ENCODE data around the gene ASPSCR1. TPM values are rescaled to one million over a fixed set of nuclear protein-coding genes. Genes with fewer than 3 reads are reported as not detected.

Gene ASPSCR1
- total and polyA plus RNA-seq, 2 of the 13 experiments (the other 11 are each of a cell fraction or from before 2014, with no cell fraction given): 274 to 314 TPM

DNA sequence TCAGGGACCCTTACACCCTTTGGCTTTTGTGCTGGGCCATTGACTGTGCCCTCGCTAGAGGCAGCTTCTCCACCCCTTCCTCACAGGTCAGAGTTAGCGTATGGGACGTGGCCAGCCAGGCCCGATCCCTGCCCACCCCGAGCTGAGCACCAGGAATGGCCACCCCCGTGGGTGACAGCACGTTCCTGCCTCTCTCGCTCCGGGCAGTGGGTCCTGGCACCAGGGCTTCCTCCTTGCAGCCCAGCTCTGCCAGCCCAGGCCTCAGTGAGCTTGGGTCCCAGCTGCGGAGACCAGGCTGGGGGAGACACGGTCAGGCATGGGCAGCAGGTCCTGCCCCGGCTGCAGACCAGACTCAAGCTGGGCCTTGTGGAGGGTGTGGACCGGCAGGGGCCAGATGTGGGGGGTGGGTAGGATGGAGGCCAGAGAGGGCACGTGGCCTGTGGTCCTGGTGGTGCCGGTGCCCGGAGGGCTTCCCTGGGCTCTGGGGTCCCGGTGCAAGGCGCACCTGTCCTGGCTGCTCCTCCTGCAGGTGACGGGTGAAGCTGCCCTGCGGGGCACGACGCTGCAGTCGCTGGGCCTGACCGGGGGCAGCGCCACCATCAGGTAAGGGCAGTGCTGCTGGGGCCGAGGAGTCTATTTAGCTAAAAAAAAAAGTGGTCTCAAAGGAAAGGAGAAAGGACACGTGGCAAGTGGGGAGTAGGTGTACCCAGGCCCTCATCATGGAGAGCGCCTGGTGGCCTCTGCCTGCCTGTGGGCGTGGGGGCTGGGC is 18.2 kb downstream of the ASPSCR1 start (continued):
- TF ChIP-seq RXRA (CRISPR knock-in tag; IDR thresholded peaks at IDR 0.05): peak; percentile 78
- TF ChIP-seq IRF1 (CRISPR knock-in tag; IDR thresholded peaks at IDR 0.05; ENCODE audit: low read depth): 0 out of 2 replicates have a peak, but pooled peaks have one; percentile 16
- peak; percentile 78 for TF ChIP-seq FOXC1 (CRISPR knock-in tag; IDR thresholded peaks at IDR 0.05; ENCODE audit: borderline replicate concordance)
- peak; percentile 29 for TF ChIP-seq IKZF4 (CRISPR knock-in tag; IDR thresholded peaks at IDR 0.05; ENCODE audit: borderline replicate concordance, low read depth, not compliant biosample characterization)
- TF ChIP-seq, protein P1, sequence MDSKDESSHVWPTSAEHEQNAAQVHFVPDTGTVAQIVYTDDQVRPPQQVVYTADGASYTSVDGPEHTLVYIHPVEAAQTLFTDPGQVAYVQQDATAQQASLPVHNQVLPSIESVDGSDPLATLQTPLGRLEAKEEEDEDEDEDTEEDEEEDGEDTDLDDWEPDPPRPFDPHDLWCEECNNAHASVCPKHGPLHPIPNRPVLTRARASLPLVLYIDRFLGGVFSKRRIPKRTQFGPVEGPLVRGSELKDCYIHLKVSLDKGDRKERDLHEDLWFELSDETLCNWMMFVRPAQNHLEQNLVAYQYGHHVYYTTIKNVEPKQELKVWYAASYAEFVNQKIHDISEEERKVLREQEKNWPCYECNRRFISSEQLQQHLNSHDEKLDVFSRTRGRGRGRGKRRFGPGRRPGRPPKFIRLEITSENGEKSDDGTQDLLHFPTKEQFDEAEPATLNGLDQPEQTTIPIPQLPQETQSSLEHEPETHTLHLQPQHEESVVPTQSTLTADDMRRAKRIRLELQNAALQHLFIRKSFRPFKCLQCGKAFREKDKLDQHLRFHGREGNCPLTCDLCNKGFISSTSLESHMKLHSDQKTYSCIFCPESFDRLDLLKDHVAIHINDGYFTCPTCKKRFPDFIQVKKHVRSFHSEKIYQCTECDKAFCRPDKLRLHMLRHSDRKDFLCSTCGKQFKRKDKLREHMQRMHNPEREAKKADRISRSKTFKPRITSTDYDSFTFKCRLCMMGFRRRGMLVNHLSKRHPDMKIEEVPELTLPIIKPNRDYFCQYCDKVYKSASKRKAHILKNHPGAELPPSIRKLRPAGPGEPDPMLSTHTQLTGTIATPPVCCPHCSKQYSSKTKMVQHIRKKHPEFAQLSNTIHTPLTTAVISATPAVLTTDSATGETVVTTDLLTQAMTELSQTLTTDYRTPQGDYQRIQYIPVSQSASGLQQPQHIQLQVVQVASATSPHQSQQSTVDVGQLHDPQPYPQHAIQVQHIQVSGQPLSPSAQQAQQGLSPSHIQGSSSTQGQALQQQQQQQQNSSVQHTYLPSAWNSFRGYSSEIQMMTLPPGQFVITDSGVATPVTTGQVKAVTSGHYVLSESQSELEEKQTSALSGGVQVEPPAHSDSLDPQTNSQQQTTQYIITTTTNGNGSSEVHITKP (CRISPR knock-in tag; IDR thresholded peaks at IDR 0.05; ENCODE audit: low read depth): 0 out of 2 replicates have a peak, but pooled peaks have one; percentile 2
- peak; percentile 53; the same call in 1 of the 2 replicates for TF ChIP-seq IRF2 (CRISPR knock-in tag; IDR thresholded peaks at IDR 0.05)
- peak; percentile 34 for TF ChIP-seq POLR2G (IDR thresholded peaks at IDR 0.05; ENCODE audit: low read depth, low read length)
- TF ChIP-seq, protein P2, sequence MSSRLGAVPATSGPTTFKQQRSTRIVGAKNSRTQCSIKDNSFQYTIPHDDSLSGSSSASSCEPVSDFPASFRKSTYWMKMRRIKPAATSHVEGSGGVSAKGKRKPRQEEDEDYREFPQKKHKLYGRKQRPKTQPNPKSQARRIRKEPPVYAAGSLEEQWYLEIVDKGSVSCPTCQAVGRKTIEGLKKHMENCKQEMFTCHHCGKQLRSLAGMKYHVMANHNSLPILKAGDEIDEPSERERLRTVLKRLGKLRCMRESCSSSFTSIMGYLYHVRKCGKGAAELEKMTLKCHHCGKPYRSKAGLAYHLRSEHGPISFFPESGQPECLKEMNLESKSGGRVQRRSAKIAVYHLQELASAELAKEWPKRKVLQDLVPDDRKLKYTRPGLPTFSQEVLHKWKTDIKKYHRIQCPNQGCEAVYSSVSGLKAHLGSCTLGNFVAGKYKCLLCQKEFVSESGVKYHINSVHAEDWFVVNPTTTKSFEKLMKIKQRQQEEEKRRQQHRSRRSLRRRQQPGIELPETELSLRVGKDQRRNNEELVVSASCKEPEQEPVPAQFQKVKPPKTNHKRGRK (CRISPR knock-in tag; IDR thresholded peaks at IDR 0.05): peak; percentile 50; the same call in 1 of the 2 replicates
- TF ChIP-seq ZBTB7B (CRISPR knock-in tag; IDR thresholded peaks at IDR 0.05): peak; percentile 83
- peak; percentile 85 for TF ChIP-seq ZNF407 (CRISPR knock-in tag; IDR thresholded peaks at IDR 0.05; ENCODE audit: not compliant biosample characterization)
- no peak for TF ChIP-seq SP1 (IDR thresholded peaks at IDR 0.05)
- TF ChIP-seq SP1 (CRISPR knock-in tag; IDR thresholded peaks at IDR 0.05): peak; percentile 55
- TF ChIP-seq NFYB (CRISPR knock-in tag; IDR thresholded peaks at IDR 0.05): 0 out of 2 replicates have a peak, but pooled peaks have one; percentile 19
